CD4-positive, CD25-positive, alpha-beta regulatory T cell (primary cell): ENCODE data around the gene CXXC1. TPM values are rescaled to one million over a fixed set of nuclear protein-coding genes. Genes with fewer than 3 reads are reported as not detected.
"Not testable (repeated sequence)": the region's sequence is repeated elsewhere in the genome, so short reads cannot be mapped to it uniquely, and the experiment has no call there.

ENCODE experiments used
- ATAC-seq, 2 donors: fragments of 150-1000 bp; cut with Tn5 transposase; one replicate each; pipeline ENCODE4 v1.10.0; 2021; ENCODE audit warnings: low read depth in 2 of 2, moderate number of reproducible peaks in 2 of 2, moderate library complexity in 1 of 2
- DNase-seq, 3 donors: peaks; one replicate each; pipeline versions ENCODE4 v3.0.0 to v3.0.0-alpha.2; 2012 to 2022; ENCODE audit warnings: mixed read lengths in 1 of 3
- H3K27ac ChIP-seq: one replicate; pipeline ENCODE4 v1.7.0; 2013; ENCODE audit warnings: mild to moderate bottlenecking, low read length; ENCODE audit not compliant: insufficient read depth, poor library complexity, severe bottlenecking
- H3K27me3 ChIP-seq: one replicate; pipeline ENCODE4 v1.7.0; 2013; ENCODE audit warnings: low read length; ENCODE audit not compliant: control insufficient read depth, insufficient read depth
- H3K36me3 ChIP-seq: one replicate; pipeline ENCODE4 v1.7.0; 2013; ENCODE audit warnings: mild to moderate bottlenecking, low read length, moderate library complexity; ENCODE audit not compliant: control insufficient read depth, insufficient read depth
- H3K4me1 ChIP-seq: 2 replicates; pipeline ENCODE4 v1.7.0; 2013; ENCODE audit warnings: mild to moderate bottlenecking, low read length; ENCODE audit not compliant: insufficient read depth, control insufficient read depth, poor library complexity, severe bottlenecking
- H3K4me3 ChIP-seq: one replicate; pipeline ENCODE4 v1.7.0; 2013; ENCODE audit warnings: low read depth, mild to moderate bottlenecking, low read length, moderate library complexity
- H3K9me3 ChIP-seq, 2 experiments: 1 replicate in 1 of 2; 2 replicates in 1 of 2; pipeline ENCODE4 v1.7.0; 2013; ENCODE audit warnings: low read length in 2 of 2, mild to moderate bottlenecking in 1 of 2, moderate library complexity in 1 of 2; ENCODE audit not compliant: control insufficient read depth in 2 of 2
- H3K27ac Mint-ChIP-seq, 3 donors: one replicate each; pipeline ENCODE4 v1.8.0; 2020 to 2022; ENCODE audit warnings: mild to moderate bottlenecking in 3 of 3, mixed read lengths in 3 of 3, moderate library complexity in 2 of 3
- H3K27me3 Mint-ChIP-seq: one replicate; pipeline ENCODE4 v1.8.0; 2022; ENCODE audit warnings: mild to moderate bottlenecking, mixed read lengths
- H3K36me3 Mint-ChIP-seq: one replicate; pipeline ENCODE4 v1.8.0; 2020; ENCODE audit warnings: mixed read lengths
- H3K4me1 Mint-ChIP-seq, 4 donors: one replicate each; pipeline ENCODE4 v1.8.0; 2020 to 2022; ENCODE audit warnings: mixed read lengths in 4 of 4, mild to moderate bottlenecking in 1 of 4
- H3K4me3 Mint-ChIP-seq, 4 donors: one replicate each; pipeline ENCODE4 v1.8.0; 2020 to 2022; ENCODE audit warnings: mild to moderate bottlenecking in 4 of 4, mixed read lengths in 4 of 4, moderate library complexity in 3 of 4
- H3K9me3 Mint-ChIP-seq, 7 donors: one replicate each; pipeline ENCODE4 v1.8.0; 2020 to 2022; ENCODE audit warnings: mixed read lengths in 7 of 7, mild to moderate bottlenecking in 3 of 7, moderate library complexity in 2 of 7
- polyA plus RNA-seq, 4 donors: library from polyadenylated mRNA; unstranded; fragments of 300-500 nt; fragmentation: Illumina TruSeq; gene quantifications; one replicate each; pipeline ENCODE4 v1.2.3, GENCODE V29; 2021
- total RNA-seq: library from RNA; stranded (reverse); gene quantifications from one replicate; pipeline ENCODE4 v1.2.3, GENCODE V29; 2022

Gene CXXC1
- total and polyA plus RNA-seq, 5 donors from 2014 or later, result 52.9 to 141 (median 66.4) TPM

DNA sequence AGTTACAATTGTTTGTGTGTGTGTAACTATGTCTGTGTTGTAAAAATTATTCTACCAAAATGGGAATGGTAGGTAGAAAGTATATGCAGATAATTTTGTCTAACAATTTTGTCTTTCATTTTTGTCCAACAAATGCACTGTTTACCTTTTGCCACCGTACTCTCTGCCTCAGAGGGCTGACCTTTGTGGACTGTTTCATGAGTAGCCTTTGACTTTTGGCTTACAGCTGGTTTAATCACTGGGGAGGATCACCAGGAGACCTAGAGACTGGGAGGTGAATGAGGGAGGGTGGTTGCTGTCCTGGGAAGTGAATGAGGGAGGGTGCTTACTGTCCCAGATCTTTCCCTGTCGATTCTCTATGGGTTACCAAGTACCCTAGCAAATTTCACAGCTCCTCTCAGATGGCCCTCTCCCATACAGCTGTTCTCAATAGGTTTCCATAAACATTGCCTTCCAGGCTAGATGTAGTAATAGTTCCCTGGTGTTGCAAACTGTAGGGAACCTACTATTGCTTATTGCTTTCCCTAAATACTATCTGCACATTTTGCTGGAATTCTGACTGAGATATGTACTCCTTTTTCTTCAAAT lies 26.5 kb upstream of the CXXC1 start:
- no peaks in the 10 kb centered on the region for H3K36me3 Mint-ChIP-seq
- Histone ChIP-seq H3K27me3 (peaks cover 28% of the 10 kb centered on the region), H3K4me3 (no peak overlapping the region), H3K27ac (no peak overlapping the region), H3K4me1 (no peaks in the 10 kb centered on the region), H3K36me3 (no peaks in the 10 kb centered on the region), H3K9me3 (no peaks in the 10 kb centered on the region)
- no peak for DNase-seq
- no peaks in the 10 kb centered on the region for H3K4me1 Mint-ChIP-seq
- peaks cover 0 to 1% (median 0%) of the 10 kb centered on the region in 7 donors for H3K9me3 Mint-ChIP-seq
- no peak overlapping the region for H3K4me3 Mint-ChIP-seq
- ATAC-seq, result no peak
- H3K27ac Mint-ChIP-seq, result no peak overlapping the region
- H3K27me3 Mint-ChIP-seq, result peaks cover 64% of the 10 kb centered on the region

DNA sequence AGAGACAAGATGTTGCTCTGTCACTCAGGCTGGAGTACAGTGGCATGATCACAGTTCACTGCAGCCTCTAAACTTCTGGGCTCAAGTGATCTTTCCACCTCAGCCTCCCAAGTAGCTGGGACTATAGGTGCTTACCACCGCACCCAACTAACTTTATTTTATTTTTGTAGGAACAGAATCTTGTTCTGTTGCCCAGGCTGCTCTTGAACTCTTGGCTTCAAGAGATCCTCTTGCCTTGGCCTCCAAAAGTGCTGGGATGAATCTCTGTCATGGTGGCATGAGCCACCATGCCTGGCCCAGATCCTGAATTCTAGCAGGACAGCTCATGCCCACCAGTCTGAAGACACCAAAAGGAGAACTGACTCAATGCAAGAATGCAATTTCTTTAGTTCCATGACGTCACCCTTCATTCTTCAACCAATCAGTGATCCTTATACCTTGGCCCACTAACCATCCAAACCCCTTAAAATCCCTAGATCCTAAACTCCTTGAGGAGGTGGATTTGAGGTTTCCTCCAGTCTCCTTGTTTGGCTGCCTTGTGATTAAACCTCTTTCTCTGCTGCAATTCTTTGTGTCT lies 25.6 kb upstream of the CXXC1 start:
- H3K4me1 ChIP-seq, result peaks cover 2% of the 10 kb centered on the region
- no peak overlapping the region for H3K27ac ChIP-seq
- H3K4me1 Mint-ChIP-seq, result peaks cover 0 to 3% (median under 1%) of the 10 kb centered on the region in 4 donors
- H3K4me3 Mint-ChIP-seq, result no peak overlapping the region
- H3K27me3 ChIP-seq, result peaks cover 25% of the 10 kb centered on the region
- no peaks in the 10 kb centered on the region for H3K9me3 ChIP-seq
- no peaks in the 10 kb centered on the region for H3K36me3 Mint-ChIP-seq
- peaks cover 62% of the 10 kb centered on the region for H3K27me3 Mint-ChIP-seq
- no peak for DNase-seq
- ATAC-seq, result no peak
- no peaks in the 10 kb centered on the region for H3K36me3 ChIP-seq
- H3K27ac Mint-ChIP-seq, result no peak overlapping the region
- peaks cover 0 to 3% (median 0%) of the 10 kb centered on the region in 7 donors for H3K9me3 Mint-ChIP-seq
- H3K4me3 ChIP-seq, result no peak overlapping the region

DNA sequence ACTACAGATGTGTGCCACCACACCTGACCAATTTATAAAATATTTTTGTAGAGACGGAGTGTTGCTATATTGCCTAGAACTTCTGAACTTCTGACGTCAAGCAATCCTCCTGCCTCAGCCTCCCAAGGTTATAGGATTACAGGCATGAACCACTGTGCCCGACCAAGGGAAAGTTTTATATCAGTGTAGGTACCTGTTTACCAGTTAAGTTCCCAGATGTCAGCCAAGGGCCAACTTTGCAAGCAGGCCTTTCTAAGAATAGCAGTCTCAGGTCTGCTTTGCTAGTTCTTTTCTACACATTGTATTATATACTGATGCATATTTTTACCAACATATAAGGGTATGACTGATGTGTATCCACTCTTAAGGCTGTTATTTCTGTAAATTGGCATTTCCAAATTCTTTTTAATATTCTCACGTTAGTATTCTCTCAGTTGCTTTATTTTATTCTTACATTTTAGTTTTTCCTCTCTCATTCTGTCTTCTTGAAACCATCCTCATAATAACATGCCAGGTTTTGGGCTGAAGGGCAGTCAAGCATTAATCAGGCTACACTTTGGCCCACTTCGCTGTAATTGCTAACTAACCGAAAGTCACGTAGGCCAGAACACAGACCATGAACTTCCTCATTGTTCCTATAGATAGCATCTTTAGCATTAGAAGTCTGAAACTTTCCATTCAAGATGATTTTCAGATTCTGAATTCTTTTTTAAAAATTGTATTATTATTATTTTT lies 25.0 kb upstream of the CXXC1 start:
- H3K36me3 Mint-ChIP-seq, result no peaks in the 10 kb centered on the region
- no peak overlapping the region for H3K27ac Mint-ChIP-seq
- no peaks in the 10 kb centered on the region for H3K36me3 ChIP-seq
- H3K27me3 ChIP-seq, result peaks cover 22% of the 10 kb centered on the region
- peaks cover 67% of the 10 kb centered on the region for H3K27me3 Mint-ChIP-seq
- H3K9me3 Mint-ChIP-seq, result peaks cover 0 to 3% (median 0%) of the 10 kb centered on the region in 7 donors
- H3K4me1 ChIP-seq, result peaks cover 9% of the 10 kb centered on the region
- H3K4me1 Mint-ChIP-seq, result peaks cover 0 to 10% (median 5%) of the 10 kb centered on the region in 4 donors
- ATAC-seq (no peak), DNase-seq (no peak)
- peak overlapping the region in 2 of 4 donors; percentile 2 to 59 for H3K4me3 Mint-ChIP-seq
- no peaks in the 10 kb centered on the region for H3K9me3 ChIP-seq
- H3K27ac ChIP-seq, result no peak overlapping the region
- no peak overlapping the region for H3K4me3 ChIP-seq

DNA sequence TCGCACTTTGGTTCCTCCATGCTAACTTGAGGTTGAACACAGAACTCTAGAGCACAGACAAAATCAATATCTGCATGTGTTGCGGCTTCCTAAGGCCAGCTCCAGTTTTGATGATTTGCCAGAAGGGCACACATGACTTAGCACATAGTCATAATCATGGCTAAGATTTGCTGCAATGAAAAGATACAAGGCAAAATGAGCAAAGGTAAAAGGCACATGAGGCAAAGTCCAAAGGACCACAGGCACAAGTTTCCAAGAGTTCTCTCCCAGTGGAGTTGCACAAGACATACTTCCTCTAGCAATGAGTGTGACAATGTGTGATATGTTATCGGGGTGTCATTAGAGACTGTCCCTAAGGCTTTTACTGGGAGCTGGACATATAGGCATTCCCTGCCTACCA lies 24.2 kb upstream of the CXXC1 start:
- Mint-ChIP-seq H3K4me3 (no peak overlapping the region), H3K27ac (no peak overlapping the region), H3K36me3 (no peaks in the 10 kb centered on the region), H3K9me3 (peaks cover 0 to 3% (median 0%) of the 10 kb centered on the region in 7 donors), H3K4me1 (peaks cover 0 to 17% (median 5%) of the 10 kb centered on the region in 4 donors), H3K27me3 (peaks cover 62% of the 10 kb centered on the region)
- Histone ChIP-seq H3K4me1 (peaks cover 14% of the 10 kb centered on the region), H3K27ac (no peak overlapping the region), H3K4me3 (no peak overlapping the region), H3K9me3 (no peaks in the 10 kb centered on the region), H3K27me3 (peaks cover 23% of the 10 kb centered on the region), H3K36me3 (no peaks in the 10 kb centered on the region)
- ATAC-seq (no peak), DNase-seq (no peak)

DNA sequence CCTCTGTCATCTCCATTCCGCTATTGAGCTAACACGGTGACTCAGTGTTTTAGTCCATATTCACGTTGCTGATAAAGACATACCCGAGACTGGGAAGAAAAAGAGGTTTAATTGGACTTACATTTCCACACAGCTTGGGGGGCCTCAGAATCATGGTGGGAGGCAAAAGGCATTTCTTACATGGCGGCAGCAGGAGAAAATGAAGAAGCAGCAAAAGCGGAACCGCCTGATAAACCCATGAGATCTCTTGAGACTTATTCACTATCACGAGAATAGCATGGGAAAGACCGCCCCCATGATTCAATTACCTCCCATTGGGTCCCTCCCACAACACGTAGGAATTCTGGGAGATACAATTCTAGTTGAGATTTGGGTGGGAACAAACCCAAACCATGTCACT lies 22.6 kb upstream of the CXXC1 start:
- Mint-ChIP-seq H3K4me1 (peaks cover 0 to 17% (median 5%) of the 10 kb centered on the region in 4 donors), H3K9me3 (peaks cover 0 to 3% (median 3%) of the 10 kb centered on the region in 7 donors), H3K27me3 (peaks cover 62% of the 10 kb centered on the region), H3K4me3 (peak overlapping the region in 1 of 4 donors; percentile 37), H3K36me3 (no peaks in the 10 kb centered on the region), H3K27ac (no peak overlapping the region)
- Histone ChIP-seq H3K4me1 (peaks cover 14% of the 10 kb centered on the region), H3K36me3 (no peaks in the 10 kb centered on the region), H3K9me3 (peaks cover 2 to 4% of the 10 kb centered on the region in 2 experiments), H3K27ac (no peak overlapping the region), H3K4me3 (no peak overlapping the region), H3K27me3 (peaks cover 21% of the 10 kb centered on the region)
- DNase-seq (no peak), ATAC-seq (no peak)

DNA sequence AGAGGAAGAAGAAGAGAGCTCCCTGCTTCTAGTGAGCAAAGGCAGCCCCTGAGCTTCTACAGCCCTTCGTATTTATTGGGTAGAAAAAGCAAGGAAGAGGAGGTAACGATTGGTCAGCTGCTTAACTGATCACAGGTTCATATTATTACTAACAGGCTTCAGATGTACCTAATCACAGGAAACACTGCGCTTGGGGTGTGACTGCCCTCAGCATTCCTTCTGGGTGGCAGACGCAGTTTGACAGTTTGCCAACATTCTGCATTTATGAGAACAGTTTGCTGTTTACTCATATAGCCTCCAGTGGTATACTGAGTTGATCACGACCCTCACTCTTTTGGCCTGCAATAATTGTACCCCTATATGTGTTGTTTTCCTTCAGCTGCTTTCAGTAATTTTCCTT lies 21.4 kb upstream of the CXXC1 start:
- not testable (repeated sequence) for H3K9me3 Mint-ChIP-seq, H3K27ac ChIP-seq
- H3K4me3 Mint-ChIP-seq, result peak overlapping the region in 2 of 4 donors; percentile 74 to 92

DNA sequence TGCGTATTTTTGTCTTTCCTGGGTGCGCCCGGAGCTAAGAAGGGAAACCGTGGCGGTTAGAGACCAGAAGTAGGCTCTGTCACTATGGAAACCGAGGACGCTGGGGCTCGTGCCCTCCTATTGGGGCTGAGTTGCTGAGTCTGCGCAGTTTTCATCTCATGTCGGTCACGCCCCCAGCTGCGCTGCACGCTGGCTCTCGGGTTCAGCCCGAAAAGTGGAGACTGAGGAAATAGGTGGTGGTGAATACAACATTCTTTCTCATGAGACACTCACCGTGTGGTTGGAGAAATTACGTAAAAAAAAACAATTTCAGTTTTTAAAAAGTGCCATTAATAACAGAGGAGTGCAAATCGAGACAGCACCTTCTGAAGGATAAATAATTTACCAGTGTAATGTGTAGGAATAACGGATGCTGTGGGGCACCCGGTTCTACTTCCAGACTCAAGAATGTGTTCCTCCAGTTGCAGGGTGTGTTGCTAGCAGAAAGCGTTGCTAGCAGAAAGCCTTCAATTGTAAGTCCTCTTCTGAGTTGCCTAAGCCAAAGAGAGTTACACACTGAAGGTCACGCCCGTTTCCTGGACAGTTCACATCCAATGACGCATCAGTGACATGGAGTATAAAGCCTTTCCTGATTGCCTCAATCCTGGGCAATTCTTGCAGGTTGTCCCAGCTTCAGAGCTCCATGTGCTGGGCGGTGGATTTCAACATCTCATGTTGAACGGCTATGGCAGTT lies 20.4 kb upstream of the CXXC1 start:
- H3K9me3 ChIP-seq, result peaks cover 5 to 9% of the 10 kb centered on the region in 2 experiments
- peak overlapping the region; percentile 50 to 91 (median 67) for H3K27ac Mint-ChIP-seq
- peaks cover 0 to 5% (median 3%) of the 10 kb centered on the region in 7 donors for H3K9me3 Mint-ChIP-seq
- peak; percentile 85 to 95 (median 89) for DNase-seq
- H3K27ac ChIP-seq, result no peak overlapping the region
- H3K4me3 ChIP-seq, result peak overlapping the region; percentile 89
- H3K36me3 Mint-ChIP-seq, result no peaks in the 10 kb centered on the region
- peaks cover 14% of the 10 kb centered on the region for H3K4me1 ChIP-seq
- peaks cover 0 to 17% (median 5%) of the 10 kb centered on the region in 4 donors for H3K4me1 Mint-ChIP-seq
- ATAC-seq, result peak; percentile 98 to 99
- H3K27me3 Mint-ChIP-seq, result peaks cover 58% of the 10 kb centered on the region
- no peaks in the 10 kb centered on the region for H3K36me3 ChIP-seq
- H3K27me3 ChIP-seq, result peaks cover 27% of the 10 kb centered on the region
- peak overlapping the region; percentile 73 to 93 (median 92) for H3K4me3 Mint-ChIP-seq

More for the DNA sequence above, 21.4 kb upstream of the CXXC1 start:
- H3K36me3 Mint-ChIP-seq, ATAC-seq, DNase-seq, H3K4me3 ChIP-seq, H3K27ac Mint-ChIP-seq, H3K9me3 ChIP-seq, H3K36me3 ChIP-seq: not testable (repeated sequence)
- H3K27me3 Mint-ChIP-seq, result peaks cover 59% of the 10 kb centered on the region
- Histone ChIP-seq H3K4me1 (peaks cover 14% of the 10 kb centered on the region), H3K27me3 (peaks cover 27% of the 10 kb centered on the region)
- H3K4me1 Mint-ChIP-seq, result peaks cover 0 to 17% (median 5%) of the 10 kb centered on the region in 4 donors
